ENCODE results near the gene RNF138. TPM values are rescaled to one million over a fixed set of nuclear protein-coding genes. Genes with fewer than 3 reads are reported as not detected.
A peak's percentile ranks its signal among the peaks of the same experiment; 100 is the strongest.

RNF138 gene, protein sequence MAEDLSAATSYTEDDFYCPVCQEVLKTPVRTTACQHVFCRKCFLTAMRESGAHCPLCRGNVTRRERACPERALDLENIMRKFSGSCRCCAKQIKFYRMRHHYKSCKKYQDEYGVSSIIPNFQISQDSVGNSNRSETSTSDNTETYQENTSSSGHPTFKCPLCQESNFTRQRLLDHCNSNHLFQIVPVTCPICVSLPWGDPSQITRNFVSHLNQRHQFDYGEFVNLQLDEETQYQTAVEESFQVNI
- total RNA-seq (10 to 100 TPM; 24.7 to 30.7 TPM), polyA plus RNA-seq (ENCODE audit: insufficient read length in 6 of 6) (10 to 100 TPM; 41.7 to 57.9 (median 54.6) TPM)
- long read RNA-seq, donor 1, partial matches to known transcripts: 5 of 12 reads
- long read RNA-seq, donor 1, other reads (novel, unspliced or antisense): 0 of 12 reads
- long read RNA-seq, donor 2, partial matches to known transcripts: 6 of 9 reads
- long read RNA-seq, donor 2, other reads (novel, unspliced or antisense): 0 of 9 reads
- long read RNA-seq, donor 3, partial matches to known transcripts: 8 of 9 reads
- long read RNA-seq, donor 3, other reads (novel, unspliced or antisense): 0 of 9 reads
- long read RNA-seq, donor 4, partial matches to known transcripts: 1 of 2 reads
- long read RNA-seq, donor 4, other reads (novel, unspliced or antisense): 0 of 2 reads
- long read RNA-seq, donor 5, partial matches to known transcripts: 9 of 15 reads
- long read RNA-seq, donor 5, other reads (novel, unspliced or antisense): 0 of 15 reads
- long read RNA-seq, donor 6, partial matches to known transcripts: 5 of 7 reads
- long read RNA-seq, donor 6, other reads (novel, unspliced or antisense): 0 of 7 reads
- long read RNA-seq, donor 7, partial matches to known transcripts: 0 of 4 reads
- long read RNA-seq, donor 7, other reads (novel, unspliced or antisense): 0 of 4 reads
- long read RNA-seq, donor 8, transcript RNF138-202 (8 exons, 3,570 nt): major isoform, 5 of 13 reads
- long read RNA-seq, donor 8, partial matches to known transcripts: 8 of 13 reads
- long read RNA-seq, donor 8, other reads (novel, unspliced or antisense): 0 of 13 reads
- long read RNA-seq, donor 9: 0 reads
- long read RNA-seq, donor 10, partial matches to known transcripts: 1 of 3 reads
- long read RNA-seq, donor 10, other reads (novel, unspliced or antisense): 0 of 3 reads
- long read RNA-seq, donor 11: 0 reads
- long read RNA-seq, donor 12, transcript RNF138-202 (8 exons, 3,570 nt): major isoform, 5 of 5 reads
- long read RNA-seq, donor 12, partial matches to known transcripts: 0 of 5 reads
- long read RNA-seq, donor 12, other reads (novel, unspliced or antisense): 0 of 5 reads

- ATAC-seq: peak; percentile 79
Measured at GRCh38 chr18:32091724-32092421, at the start of gene RNF138. Gene RNF138, plus strand, starts transcription at chr18:32091874. Its CDS starts 903 bp downstream, at chr18:32092777.

DNA sequence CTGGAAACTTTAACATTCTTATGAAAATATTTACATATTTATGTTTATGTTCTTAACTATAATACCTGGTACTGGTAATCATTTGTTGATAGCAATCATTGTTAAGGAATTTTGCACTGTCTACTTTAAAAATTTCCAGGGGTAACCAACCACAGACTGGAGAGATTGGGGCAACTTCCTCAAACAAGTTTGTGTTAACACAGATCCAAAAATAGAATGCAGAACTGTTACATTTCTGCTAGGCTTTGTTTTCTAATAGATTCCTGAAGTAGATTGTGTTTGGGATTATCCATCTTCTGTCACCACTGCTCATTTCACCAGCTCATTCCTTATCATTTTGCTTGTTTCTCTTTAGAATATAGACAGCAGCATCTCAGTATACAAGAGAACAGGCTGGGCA lies 49.3 kb upstream of the RNF138 start:
- intact Hi-C loops (cut with DNase I): no loop called here
- H3K27ac ChIP-seq: peak overlapping the region in 1 of 2 donors; percentile 64
- DNase-seq (no peak), ATAC-seq (no peak)
- TF ChIP-seq CTCF (IDR thresholded peaks at IDR 0.05): no peak
- peaks cover 0 to 45% of the 10 kb centered on the region in 2 donors for H3K4me1 ChIP-seq
- H3K27me3 ChIP-seq: no peaks in the 10 kb centered on the region
- H3K36me3 ChIP-seq: peaks cover 0 to 20% of the 10 kb centered on the region in 2 donors
- no peak overlapping the region for H3K4me3 ChIP-seq
- no peaks in the 10 kb centered on the region for H3K9me3 ChIP-seq

More at GRCh38 chr18:32091724-32092421, at the start of gene RNF138:
- Histone ChIP-seq H3K27ac (peak within 1 kb of the TSS; percentile 100), H3K27me3 (no peaks in the 10 kb centered on the region), H3K4me1 (peaks cover 0 to 47% of the 10 kb centered on the region in 2 donors), H3K4me3 (peak within 1 kb of the TSS; percentile 96 to 98), H3K9me3 (no peaks in the 10 kb centered on the region), H3K36me3 (no peaks in the 10 kb centered on the region)
- DNase-seq: peak; percentile 79 to 97 (median 90)
- intact Hi-C loops (cut with DNase I): no loop called here
- TF ChIP-seq CTCF (IDR thresholded peaks at IDR 0.05): no peak

GRCh38 chr18:32048507-32049091 lies 43.1 kb upstream of the RNF138 start:
- peaks cover 0 to 49% of the 10 kb centered on the region in 2 donors for H3K4me1 ChIP-seq
- ATAC-seq (peak; percentile 79), DNase-seq (peak in 1 of 4 donors; percentile 55)
- no peak overlapping the region for H3K4me3 ChIP-seq
- peak overlapping the region; percentile 19 to 93 for H3K27ac ChIP-seq
- H3K9me3 ChIP-seq: no peaks in the 10 kb centered on the region
- TF ChIP-seq CTCF (IDR thresholded peaks at IDR 0.05): no peak
- intact Hi-C loops (cut with DNase I): no loop called here
- peaks cover 0 to 6% of the 10 kb centered on the region in 2 donors for H3K36me3 ChIP-seq
- no peaks in the 10 kb centered on the region for H3K27me3 ChIP-seq

DNA sequence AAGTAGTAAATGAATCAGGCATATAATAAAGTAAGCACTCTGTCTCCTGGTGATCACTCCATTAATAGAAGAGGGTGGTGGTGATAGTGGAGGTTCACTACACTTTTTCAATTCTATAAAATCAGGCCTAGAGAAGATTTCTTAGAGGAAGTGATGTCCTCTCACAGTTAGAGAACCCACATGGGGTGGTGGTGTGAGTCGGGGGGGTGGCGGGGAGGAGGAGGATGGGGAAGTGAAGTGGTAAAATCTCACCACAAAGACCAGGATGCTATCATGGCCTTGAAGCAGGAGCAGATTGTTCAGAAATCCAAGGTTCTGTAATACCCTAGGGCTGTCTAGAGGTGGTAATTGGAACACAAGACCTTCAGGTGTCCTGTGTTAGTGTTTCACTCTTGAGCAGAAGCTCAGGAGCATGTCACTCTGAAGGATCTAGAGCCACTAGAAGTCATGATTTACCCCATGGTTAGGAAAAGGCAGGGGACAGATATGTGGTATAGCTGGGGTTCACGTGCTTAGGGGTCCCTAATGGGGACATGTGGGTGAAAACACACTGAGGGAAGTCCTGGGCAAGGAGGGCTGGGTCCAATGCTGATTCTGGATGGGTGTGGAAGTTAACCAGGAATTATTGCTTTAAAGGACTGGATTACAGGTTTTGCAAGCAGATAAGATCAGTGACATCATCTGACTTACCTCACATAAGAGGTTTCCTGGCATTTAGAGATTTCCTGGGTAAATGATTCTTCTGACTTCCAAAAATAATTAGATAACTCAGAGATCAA lies 42.1 kb upstream of the RNF138 start:
- H3K27me3 ChIP-seq: no peaks in the 10 kb centered on the region
- no peak overlapping the region for H3K4me3 ChIP-seq
- ATAC-seq (peak; percentile 76), DNase-seq (peak in 2 of 4 donors; percentile 52 to 85)
- H3K9me3 ChIP-seq: no peaks in the 10 kb centered on the region
- TF ChIP-seq CTCF (IDR thresholded peaks at IDR 0.05): no peak
- H3K27ac ChIP-seq: peak overlapping the region; percentile 19 to 93
- intact Hi-C loops (cut with DNase I): no loop called here
- H3K4me1 ChIP-seq: peaks cover 0 to 39% of the 10 kb centered on the region in 2 donors
- peaks cover 0 to 6% of the 10 kb centered on the region in 2 donors for H3K36me3 ChIP-seq
